Small intestine (tissue), 7 donors: ENCODE measurements around the gene ZBED1. TPM values are rescaled to one million over a fixed set of nuclear protein-coding genes. Genes with fewer than 3 reads are reported as not detected.
"Not testable (repeated sequence)": the region's sequence is repeated elsewhere in the genome, so short reads cannot be mapped to it uniquely, and the experiment has no call there.

ENCODE experiments used
- DNase-seq, 2 donors: peaks; one replicate each; pipeline versions ENCODE4 v3.0.0 to v3.0.0-alpha.2; 2013
- FAIRE-seq: peaks from 2 replicates; lab custom pipeline; 2012; peaks lifted over from hg19 to GRCh38; lab: Jason Lieb, UNC
- H3K27ac ChIP-seq, 3 donors: one replicate each; pipeline ENCODE4 v1.5.1; 2013; ENCODE audit warnings: low read length in 2 of 3, mild to moderate bottlenecking in 2 of 3, control low read depth in 1 of 3, inconsistent platforms in 1 of 3, low read depth in 1 of 3, moderate library complexity in 1 of 3
- H3K27me3 ChIP-seq, 3 donors: one replicate each; pipeline ENCODE4 v1.6.1; 2013; ENCODE audit warnings: low read length in 3 of 3, inconsistent platforms in 1 of 3; ENCODE audit not compliant: control insufficient read depth in 3 of 3, insufficient read depth in 3 of 3
- H3K36me3 ChIP-seq, 3 donors: one replicate each; pipeline ENCODE4 v1.6.1; 2013; ENCODE audit warnings: low read length in 3 of 3, inconsistent platforms in 1 of 3, low read depth in 1 of 3, mild to moderate bottlenecking in 1 of 3, moderate library complexity in 1 of 3; ENCODE audit not compliant: control insufficient read depth in 3 of 3, insufficient read depth in 2 of 3
- H3K4me1 ChIP-seq, 3 donors: one replicate each; pipeline ENCODE4 v1.6.1; 2013; ENCODE audit warnings: low read length in 2 of 3, inconsistent platforms in 1 of 3, low read depth in 1 of 3, mild to moderate bottlenecking in 1 of 3, moderate library complexity in 1 of 3; ENCODE audit not compliant: control insufficient read depth in 3 of 3, insufficient read depth in 2 of 3
- H3K4me3 ChIP-seq, 3 donors: one replicate each; pipeline ENCODE4 v1.5.1; 2013; ENCODE audit warnings: low read length in 3 of 3, control low read depth in 1 of 3, inconsistent platforms in 1 of 3, low read depth in 1 of 3, mild to moderate bottlenecking in 1 of 3, moderate library complexity in 1 of 3
- H3K9me3 ChIP-seq, 2 donors: one replicate each; pipeline ENCODE4 v1.6.1; 2013; ENCODE audit warnings: low read depth in 1 of 2, low read length in 1 of 2; ENCODE audit not compliant: control insufficient read depth in 2 of 2, insufficient read depth in 1 of 2
- WGBS, 3 donors: extraction: QIAGEN DNeasy Blood & Tissue Kit; methylation state at CpG; one replicate each; pipeline ENCODE4 v1.1.7; 2013; 5-methylcytosine and 5-hydroxymethylcytosine counted together
- polyA plus RNA-seq, 4 donors: library from polyadenylated mRNA; stranded (reverse) in 3 of 4; unstranded in 1 of 4; fragments of 200-250 nt in 3 of 4; fragments of 120-200 nt in 1 of 4; gene quantifications; one replicate each; pipeline versions ENCODE4 v1.2.1 to v1.2.3, GENCODE V29; 2013
- donor health status: healthy with polysubstance abuse.
- donor health status: control.
- donor health status: control.
- donor health status: Bipolar disorder and iron deficiency.
- donor health status: healthy.

The ZBED1 gene
- polyA plus RNA-seq, 4 donors: 23.9 to 48.0 (median 30.3) TPM

- WGBS, 3 donors: 96 to 97% (median 97%) methylated on average over 15 of the region's 15 CpGs
- peaks cover 0 to 20% (median 0%) of the 10 kb centered on the region in 3 donors for H3K36me3 ChIP-seq
- no peak for FAIRE-seq
- H3K4me3 ChIP-seq: no peak overlapping the region
- no peaks in the 10 kb centered on the region for H3K27me3 ChIP-seq
- H3K9me3 ChIP-seq: peaks cover 0 to 8% of the 10 kb centered on the region in 2 donors
- no peak overlapping the region for H3K27ac ChIP-seq
- H3K4me1 ChIP-seq: peaks cover 0 to 5% (median under 1%) of the 10 kb centered on the region in 3 donors
- DNase-seq: no peak
Observed at GRCh38 chrX:2479420-2479780, 21.4 kb downstream of the ZBED1 start.

GRCh38 chrX:2478546-2479419 lies 22.0 kb downstream of the ZBED1 start:
- DNase-seq: no peak
- Histone ChIP-seq H3K36me3 (peaks cover 0 to 17% (median 0%) of the 10 kb centered on the region in 3 donors), H3K9me3 (peaks cover 0 to 8% of the 10 kb centered on the region in 2 donors), H3K4me1 (peaks cover 0 to 9% (median 5%) of the 10 kb centered on the region in 3 donors), H3K27me3 (no peaks in the 10 kb centered on the region), H3K27ac (no peak overlapping the region), H3K4me3 (no peak overlapping the region)
- FAIRE-seq: no peak
- 88 to 93% (median 90%) methylated on average over 21 of the region's 21 CpGs for WGBS, 3 donors

- not testable (repeated sequence) for FAIRE-seq
- 21 to 70% (median 44%) methylated on average over 11 of the region's 11 CpGs for WGBS, 3 donors
- DNase-seq: peak; percentile 84 to 92
Observed at GRCh38 chrX:2477313-2477712, 23.5 kb downstream of the ZBED1 start.

GRCh38 chrX:2474963-2475726 lies 25.6 kb downstream of the ZBED1 start:
- no peak overlapping the region for H3K4me3 ChIP-seq
- no peak overlapping the region for H3K27ac ChIP-seq
- no peaks in the 10 kb centered on the region for H3K27me3 ChIP-seq
- H3K4me1 ChIP-seq: peaks cover 0 to 11% (median 5%) of the 10 kb centered on the region in 3 donors
- H3K36me3 ChIP-seq: peaks cover 0 to 12% (median 0%) of the 10 kb centered on the region in 3 donors
- no peak for FAIRE-seq
- DNase-seq: no peak
- WGBS, 3 donors: 91 to 96% (median 95%) methylated on average over 18 of the region's 18 CpGs
- peaks cover 0 to 9% of the 10 kb centered on the region in 2 donors for H3K9me3 ChIP-seq

More at GRCh38 chrX:2477313-2477712, 23.5 kb downstream of the ZBED1 start:
- Histone ChIP-seq H3K27ac (peak overlapping the region in 2 of 3 donors; percentile 33 to 66), H3K4me1 (peaks cover 0 to 11% (median 5%) of the 10 kb centered on the region in 3 donors), H3K36me3 (peaks cover 0 to 14% (median 0%) of the 10 kb centered on the region in 3 donors)
- H3K4me3 ChIP-seq, H3K27me3 ChIP-seq, H3K9me3 ChIP-seq: not testable (repeated sequence)

GRCh38 chrX:2474280-2474962 lies 26.4 kb downstream of the ZBED1 start:
- WGBS, 3 donors: 86 to 93% (median 88%) methylated on average over 20 of the region's 20 CpGs
- peaks cover 0 to 7% (median 0%) of the 10 kb centered on the region in 3 donors for H3K36me3 ChIP-seq
- peak overlapping the region in 1 of 3 donors; percentile 23 for H3K27ac ChIP-seq
- DNase-seq: no peak
- H3K4me3 ChIP-seq: no peak overlapping the region
- peaks cover 0 to 11% (median 5%) of the 10 kb centered on the region in 3 donors for H3K4me1 ChIP-seq
- no peak for FAIRE-seq
- no peaks in the 10 kb centered on the region for H3K27me3 ChIP-seq
- peaks cover 0 to 4% of the 10 kb centered on the region in 2 donors for H3K9me3 ChIP-seq

GRCh38 chrX:2473064-2473463 lies 27.7 kb downstream of the ZBED1 start:
- FAIRE-seq: not testable (repeated sequence)
- peak overlapping the region in 1 of 3 donors; percentile 69 for H3K27ac ChIP-seq

GRCh38 chrX:2471641-2472040 lies 29.1 kb downstream of the ZBED1 start:
- Histone ChIP-seq H3K27ac (no peak overlapping the region), H3K27me3 (no peaks in the 10 kb centered on the region), H3K9me3 (peaks cover 0 to 5% of the 10 kb centered on the region in 2 donors), H3K4me3 (no peak overlapping the region), H3K4me1 (peaks cover 0 to 6% (median 5%) of the 10 kb centered on the region in 3 donors), H3K36me3 (peaks cover 0 to 6% (median 0%) of the 10 kb centered on the region in 3 donors)
- WGBS, 3 donors: 86 to 90% (median 89%) methylated on average over 7 of the region's 7 CpGs
- FAIRE-seq: no peak
- DNase-seq: no peak

More at GRCh38 chrX:2473064-2473463, 27.7 kb downstream of the ZBED1 start:
- H3K36me3 ChIP-seq, H3K4me3 ChIP-seq, H3K27me3 ChIP-seq, H3K9me3 ChIP-seq: not testable (repeated sequence)
- H3K4me1 ChIP-seq: peaks cover 0 to 11% (median 5%) of the 10 kb centered on the region in 3 donors
- WGBS, 3 donors: 28 to 58% (median 44%) methylated on average over 15 of the region's 15 CpGs
- DNase-seq: peak; percentile 67 to 87

- not testable (repeated sequence) for DNase-seq, H3K4me3 ChIP-seq, FAIRE-seq, H3K36me3 ChIP-seq, H3K27me3 ChIP-seq, H3K27ac ChIP-seq, H3K9me3 ChIP-seq, H3K4me1 ChIP-seq
- 92 to 96% (median 93%) methylated on average over 10 of the region's 10 CpGs for WGBS, 3 donors
Observed at GRCh38 chrX:2471126-2471525, 29.6 kb downstream of the ZBED1 start.
